SU-DHL-6 (cell line): ENCODE data around the gene SOCS3.

ENCODE experiments used
- H2AFZ ChIP-seq: fragments of 200-600 bp; sonication (generic); 2 replicates; pipeline ENCODE4 v1.6.1; 2014; ENCODE audit warnings: low read depth, mild to moderate bottlenecking, moderate library complexity, mixed read lengths, antibody characterized with exemption, low read length; ENCODE audit not compliant: severe bottlenecking
- H3F3A ChIP-seq: fragments of 200-600 bp; shearing (Covaris generic); 2 replicates; pipeline ENCODE4 v1.6.0; 2016; ENCODE audit warnings: antibody characterized with exemption, mild to moderate bottlenecking; ENCODE audit not compliant: insufficient read depth
- H3K27ac ChIP-seq: fragments of 200-600 bp; sonication (generic); 2 replicates; pipeline ENCODE4 v1.5.1; 2016; ENCODE audit warnings: low read depth, mild to moderate bottlenecking, low read length, moderate library complexity, mixed read lengths
- H3K27me3 ChIP-seq: fragments of 200-600 bp; sonication (generic), shearing (Covaris generic); 2 replicates; pipeline ENCODE4 v1.6.0; 2014; ENCODE audit warnings: mild to moderate bottlenecking, low read length
- H3K36me3 ChIP-seq: fragments of 200-600 bp; sonication (generic); 2 replicates; pipeline ENCODE4 v1.6.1; 2014; ENCODE audit warnings: mild to moderate bottlenecking, low read length, mixed read lengths
- H3K4me2 ChIP-seq: fragments of 300-600, 200-600 bp; shearing (Covaris generic), sonication (generic); 2 replicates; pipeline ENCODE4 v1.6.0; 2014; ENCODE audit warnings: low read length, low read depth, mild to moderate bottlenecking; ENCODE audit not compliant: poor library complexity, severe bottlenecking
- H3K4me3 ChIP-seq: fragments of 200-600 bp; sonication (generic); 2 replicates; pipeline ENCODE4 v1.5.1; 2014; ENCODE audit warnings: antibody characterized with exemption, low read length, mild to moderate bottlenecking, mixed read lengths; ENCODE audit not compliant: insufficient read depth, poor library complexity, severe bottlenecking
- H3K79me2 ChIP-seq: fragments of 200-600 bp; sonication (generic); 2 replicates; pipeline ENCODE4 v1.6.1; 2014; ENCODE audit warnings: mild to moderate bottlenecking, low read length, moderate library complexity; ENCODE audit not compliant: insufficient read depth
- H3K9ac ChIP-seq: fragments of 200-600 bp; sonication (generic); 2 replicates; pipeline ENCODE4 v1.7.0; 2014; ENCODE audit warnings: mild to moderate bottlenecking, low read length
- H3K9me2 ChIP-seq: fragments of 200-600 bp; sonication (generic); replicated peaks from 2 replicates; pipeline ENCODE4 v1.6.1; 2014; ENCODE audit warnings: low read length; ENCODE audit not compliant: insufficient read depth
- H3K9me3 ChIP-seq: fragments of 200-600 bp; sonication (generic); 2 replicates; pipeline ENCODE4 v1.6.1; 2014; ENCODE audit warnings: low read length, mixed read lengths; ENCODE audit not compliant: insufficient read depth
- H4K20me1 ChIP-seq: fragments of 200-600 bp; sonication (generic); 2 replicates; pipeline ENCODE4 v1.6.1; 2014; ENCODE audit warnings: low read depth, mild to moderate bottlenecking, antibody characterized with exemption, low read length, moderate library complexity, mixed read lengths
- EZH2phosphoT487 ChIP-seq: fragments of 200-600 bp; sonication (generic), shearing (Covaris generic); conservative IDR thresholded peaks from 2 replicates; pipeline ENCODE4 v1.6.1; 2018; ENCODE audit warnings: mild to moderate bottlenecking, antibody characterized with exemption, low read length, moderate library complexity, mixed read lengths
- TF ChIP-seq, protein P1 (sequence below): fragments of 200-600 bp; sonication (generic); IDR thresholded peaks from one replicate; pipeline ENCODE4 v1.5.1; 2017; ENCODE audit warnings: antibody characterized with exemption, mild to moderate bottlenecking, low read length, moderate library complexity; ENCODE audit not compliant: insufficient read depth, poor library complexity, severe bottlenecking

The SOCS3 gene

GRCh38 chr17:78306913-78307312 is 53.0 kb downstream of the SOCS3 start:
- H3K9me2 ChIP-seq: no peaks in the 10 kb centered on the region
- no peak overlapping the region for H3K4me2 ChIP-seq
- H2AFZ ChIP-seq: no peak overlapping the region
- no peaks in the 10 kb centered on the region for H4K20me1 ChIP-seq
- TF ChIP-seq, protein P1, sequence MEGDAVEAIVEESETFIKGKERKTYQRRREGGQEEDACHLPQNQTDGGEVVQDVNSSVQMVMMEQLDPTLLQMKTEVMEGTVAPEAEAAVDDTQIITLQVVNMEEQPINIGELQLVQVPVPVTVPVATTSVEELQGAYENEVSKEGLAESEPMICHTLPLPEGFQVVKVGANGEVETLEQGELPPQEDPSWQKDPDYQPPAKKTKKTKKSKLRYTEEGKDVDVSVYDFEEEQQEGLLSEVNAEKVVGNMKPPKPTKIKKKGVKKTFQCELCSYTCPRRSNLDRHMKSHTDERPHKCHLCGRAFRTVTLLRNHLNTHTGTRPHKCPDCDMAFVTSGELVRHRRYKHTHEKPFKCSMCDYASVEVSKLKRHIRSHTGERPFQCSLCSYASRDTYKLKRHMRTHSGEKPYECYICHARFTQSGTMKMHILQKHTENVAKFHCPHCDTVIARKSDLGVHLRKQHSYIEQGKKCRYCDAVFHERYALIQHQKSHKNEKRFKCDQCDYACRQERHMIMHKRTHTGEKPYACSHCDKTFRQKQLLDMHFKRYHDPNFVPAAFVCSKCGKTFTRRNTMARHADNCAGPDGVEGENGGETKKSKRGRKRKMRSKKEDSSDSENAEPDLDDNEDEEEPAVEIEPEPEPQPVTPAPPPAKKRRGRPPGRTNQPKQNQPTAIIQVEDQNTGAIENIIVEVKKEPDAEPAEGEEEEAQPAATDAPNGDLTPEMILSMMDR: no peak
- TF ChIP-seq EZH2phosphoT487: no peak
- H3K9ac ChIP-seq: no peak overlapping the region
- H3K4me3 ChIP-seq: no peak overlapping the region
- H3K27ac ChIP-seq: no peak overlapping the region
- H3K27me3 ChIP-seq: no peaks in the 10 kb centered on the region
- H3K9me3 ChIP-seq: no peaks in the 10 kb centered on the region
- H3K36me3 ChIP-seq: no peaks in the 10 kb centered on the region
- H3K79me2 ChIP-seq: no peaks in the 10 kb centered on the region
- no peaks in the 10 kb centered on the region for H3F3A ChIP-seq
